Superior temporal gyrus (tissue), 1 donor: ENCODE data around the gene SH3RF3.

Experiments
- DNase-seq: peaks from one replicate; pipeline ENCODE4 v3.0.0-alpha.2; 2016; ENCODE audit errors: extremely low spot score

The SH3RF3 gene

DNA sequence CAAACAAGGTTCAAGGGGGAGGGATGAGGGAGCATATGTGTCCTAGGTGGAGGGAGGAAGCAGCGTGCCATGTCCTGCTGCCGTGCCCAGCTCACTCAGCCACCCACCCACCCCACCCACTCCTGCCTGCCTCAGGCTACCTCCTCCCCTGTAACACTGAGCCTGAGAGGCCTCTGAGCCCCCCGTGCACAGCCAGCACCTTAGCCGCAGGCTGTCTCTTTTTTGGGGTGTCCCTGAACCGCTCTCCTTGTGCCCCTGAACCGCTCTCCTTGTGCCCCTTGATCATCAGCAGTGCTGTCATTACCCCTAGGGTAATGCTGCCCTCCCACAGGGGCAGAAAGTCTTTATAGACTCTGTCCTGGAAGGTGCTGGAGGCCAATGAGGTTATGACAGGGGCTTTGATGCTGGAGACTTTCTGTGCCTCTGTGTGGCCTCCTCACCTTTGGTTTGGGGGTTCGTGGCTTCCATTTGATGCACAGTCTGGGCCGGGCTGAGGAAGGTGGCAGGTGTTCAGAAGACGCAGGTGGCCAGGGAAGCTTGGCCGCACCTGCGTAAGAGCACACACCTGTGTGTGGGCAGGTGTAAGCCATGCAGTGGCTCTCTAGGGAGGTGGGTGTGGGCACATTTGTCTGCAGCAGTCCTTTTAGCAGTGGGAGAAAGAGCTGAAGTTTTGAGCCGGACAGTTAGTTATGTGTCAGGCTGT is 344.8 kb downstream of the SH3RF3 start:
- no peak for DNase-seq

- no peak for DNase-seq
Observed at GRCh38 chr2:109474319-109474825, 345.4 kb downstream of the SH3RF3 start.

- DNase-seq = peak; percentile 52
Observed at GRCh38 chr2:109475531-109476210, 346.7 kb downstream of the SH3RF3 start.

- no peak for DNase-seq
Observed at GRCh38 chr2:109476641-109477441, 347.8 kb downstream of the SH3RF3 start.

GRCh38 chr2:109478906-109479493 is 350.0 kb downstream of the SH3RF3 start:
- DNase-seq = no peak

DNA sequence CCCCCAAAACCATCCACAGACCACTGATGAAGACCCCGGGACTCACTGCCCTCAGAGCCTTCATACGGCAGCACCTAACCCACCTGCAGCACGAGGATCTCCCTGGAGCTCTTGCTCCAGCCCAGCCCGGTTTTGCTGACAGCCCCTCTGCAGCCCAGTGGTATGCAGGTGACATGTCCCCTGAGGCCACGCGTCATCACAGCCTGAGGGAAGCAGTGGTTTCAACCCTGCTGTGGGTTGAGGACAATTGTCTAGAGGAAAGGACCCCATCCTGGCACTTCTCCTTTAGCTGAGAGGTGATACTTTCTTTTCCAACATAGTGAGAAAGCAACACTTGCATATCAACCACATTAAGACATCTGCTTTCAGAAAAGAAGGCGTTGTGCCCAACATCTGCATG is 350.8 kb downstream of the SH3RF3 start:
- no peak for DNase-seq

- no peak for DNase-seq
Observed at GRCh38 chr2:109480486-109481195, 351.6 kb downstream of the SH3RF3 start.

- no peak for DNase-seq
Observed at GRCh38 chr2:109481196-109481555, 352.2 kb downstream of the SH3RF3 start.

DNA sequence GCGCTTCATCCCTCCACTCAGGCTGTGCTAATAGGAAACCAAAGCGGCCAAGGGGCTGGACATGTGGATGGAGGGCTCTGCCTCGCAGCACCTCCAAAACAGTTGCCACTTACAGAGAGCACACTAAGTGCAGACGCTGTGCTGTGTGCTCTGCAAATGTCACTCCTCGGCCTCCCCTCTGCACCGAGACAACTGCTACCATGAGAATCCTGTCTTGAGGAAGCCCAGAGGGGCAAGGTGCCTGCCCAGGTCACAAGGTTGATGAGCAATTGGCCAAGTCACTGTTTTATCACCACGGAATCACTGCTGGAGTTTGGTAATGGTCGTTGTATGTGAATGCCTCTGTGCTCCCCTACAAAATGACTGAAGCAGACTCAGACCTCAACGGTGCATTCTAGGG is 352.6 kb downstream of the SH3RF3 start:
- DNase-seq = no peak

- DNase-seq = no peak
Observed at GRCh38 chr2:109482361-109482861, 353.4 kb downstream of the SH3RF3 start.

DNA sequence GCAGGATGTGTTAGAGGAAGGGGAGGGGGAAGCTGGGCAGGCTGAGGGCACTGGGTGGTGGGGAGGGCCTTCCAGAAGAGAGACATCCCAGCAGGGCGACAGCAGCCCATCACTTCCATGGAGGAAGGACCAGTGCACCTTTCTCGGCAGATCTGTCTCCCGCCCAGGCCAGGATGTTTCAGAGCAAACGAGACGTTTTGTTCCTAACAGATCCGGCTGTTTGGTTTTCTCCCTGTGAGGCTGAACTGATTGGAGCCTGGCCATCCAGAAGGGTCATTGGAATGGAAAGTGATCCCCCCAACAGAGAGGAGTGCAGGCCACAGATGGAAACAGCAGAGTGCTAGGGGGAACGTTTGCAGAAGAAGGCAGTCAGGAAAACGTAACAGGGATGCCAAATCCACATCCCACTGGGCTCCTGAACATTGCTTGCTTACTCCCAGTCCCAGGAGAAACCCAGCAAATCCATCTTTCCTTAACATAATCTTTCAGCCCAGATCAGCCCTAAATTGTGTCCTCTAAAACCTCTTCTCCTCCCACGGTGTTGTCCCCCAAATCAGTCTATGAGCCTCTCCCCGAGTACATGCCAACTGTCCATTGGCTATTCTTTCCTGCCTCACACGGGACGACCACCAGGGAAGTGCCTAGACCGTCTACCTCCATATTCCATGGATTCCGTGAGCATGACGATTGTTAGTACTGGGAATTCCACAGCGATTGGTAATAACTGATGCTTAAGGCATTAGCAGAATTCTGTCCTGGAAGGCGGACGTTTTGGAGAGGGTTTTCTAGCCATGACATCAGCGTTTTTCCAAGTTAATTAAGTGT is 357.9 kb downstream of the SH3RF3 start:
- DNase-seq = no peak

GRCh38 chr2:109487536-109487869 is 358.5 kb downstream of the SH3RF3 start:
- no peak for DNase-seq

DNA sequence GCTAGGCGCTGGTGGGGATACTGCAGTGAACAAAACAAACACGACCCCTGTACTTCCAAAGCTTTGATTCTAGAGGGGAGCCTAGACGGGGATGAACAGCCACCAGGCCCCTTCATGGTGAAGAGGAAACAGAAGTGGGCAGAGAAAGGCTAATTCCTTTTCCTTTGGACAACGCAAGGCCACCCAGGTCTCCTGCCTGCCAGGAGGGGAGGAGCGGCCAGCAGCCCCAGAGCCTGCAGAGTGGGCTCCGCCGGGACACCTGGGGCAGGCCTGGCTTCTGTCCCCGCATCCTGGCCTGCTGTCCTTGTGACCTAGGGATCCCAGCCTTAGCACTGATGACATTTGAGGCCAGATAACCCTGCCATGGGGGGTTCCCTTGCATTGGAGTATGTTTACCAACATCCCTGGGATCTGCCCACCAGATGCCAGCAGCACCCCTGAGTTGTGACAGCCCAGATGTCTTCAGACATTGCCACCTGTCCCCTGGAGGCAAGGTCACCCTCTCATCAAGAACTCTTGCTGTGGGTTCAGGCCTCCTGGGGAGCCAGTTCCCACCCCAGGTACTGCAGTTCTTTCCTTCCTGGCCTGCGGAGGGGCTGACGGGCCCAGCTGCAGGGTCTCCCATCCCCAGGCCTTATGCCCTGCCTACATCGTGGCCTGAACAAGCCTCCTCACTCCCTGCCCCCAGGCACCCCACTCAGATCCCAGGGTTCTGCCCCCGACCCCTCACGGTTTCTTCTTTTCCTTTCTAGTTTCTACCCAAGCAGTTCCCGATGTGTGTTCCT is 359.1 kb downstream of the SH3RF3 start:
- no peak for DNase-seq

- DNase-seq = no peak
Observed at GRCh38 chr2:109489296-109489695, 360.3 kb downstream of the SH3RF3 start.

DNA sequence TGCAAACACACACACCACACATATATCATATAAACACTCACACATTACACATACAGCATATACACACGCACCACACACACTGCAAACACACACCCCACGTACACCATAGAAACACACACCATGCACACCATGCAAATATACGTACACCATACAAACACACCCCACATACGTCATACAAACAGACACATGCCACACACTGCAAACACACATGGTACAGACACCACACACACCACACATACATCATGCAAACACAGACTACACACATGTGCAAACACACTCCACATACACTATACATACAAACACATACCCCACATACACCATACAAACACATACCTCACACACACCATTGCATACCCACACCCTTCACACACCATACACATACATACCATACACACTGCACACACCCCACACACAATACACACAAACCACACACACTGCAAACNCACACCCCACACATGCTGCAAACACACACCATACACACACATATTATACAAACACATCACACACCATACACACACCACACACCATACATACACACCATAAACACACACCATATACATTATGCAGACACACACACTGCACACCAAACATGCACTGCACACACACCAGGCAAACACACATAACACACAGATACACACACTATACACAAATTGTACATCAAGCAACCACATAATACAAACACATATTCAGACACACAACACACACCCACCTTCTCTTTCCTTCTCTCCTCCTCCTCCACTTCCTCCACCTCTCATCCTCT is 364.4 kb downstream of the SH3RF3 start:
- no peak for DNase-seq

- no peak for DNase-seq
Observed at GRCh38 chr2:109494351-109494750, 365.3 kb downstream of the SH3RF3 start.

DNA sequence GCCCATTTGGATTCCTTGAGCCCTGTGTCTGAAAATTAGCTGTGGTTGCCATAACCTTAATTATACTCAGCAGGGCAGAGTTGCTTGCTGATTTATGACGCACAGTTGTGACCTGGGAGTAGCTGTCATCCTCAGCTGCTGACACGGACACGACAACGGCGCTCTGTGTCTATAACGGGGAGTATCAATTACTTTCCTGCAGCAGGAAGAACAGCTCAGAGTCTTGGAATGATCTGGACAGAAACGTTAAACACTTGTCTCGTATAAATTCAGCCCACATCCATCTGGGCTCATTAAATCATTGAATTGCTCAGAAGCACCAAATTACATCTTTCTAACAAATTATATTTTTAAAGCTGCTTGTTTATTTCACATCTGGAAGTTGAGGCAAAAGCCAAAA is 368.5 kb downstream of the SH3RF3 start:
- DNase-seq = no peak

DNA sequence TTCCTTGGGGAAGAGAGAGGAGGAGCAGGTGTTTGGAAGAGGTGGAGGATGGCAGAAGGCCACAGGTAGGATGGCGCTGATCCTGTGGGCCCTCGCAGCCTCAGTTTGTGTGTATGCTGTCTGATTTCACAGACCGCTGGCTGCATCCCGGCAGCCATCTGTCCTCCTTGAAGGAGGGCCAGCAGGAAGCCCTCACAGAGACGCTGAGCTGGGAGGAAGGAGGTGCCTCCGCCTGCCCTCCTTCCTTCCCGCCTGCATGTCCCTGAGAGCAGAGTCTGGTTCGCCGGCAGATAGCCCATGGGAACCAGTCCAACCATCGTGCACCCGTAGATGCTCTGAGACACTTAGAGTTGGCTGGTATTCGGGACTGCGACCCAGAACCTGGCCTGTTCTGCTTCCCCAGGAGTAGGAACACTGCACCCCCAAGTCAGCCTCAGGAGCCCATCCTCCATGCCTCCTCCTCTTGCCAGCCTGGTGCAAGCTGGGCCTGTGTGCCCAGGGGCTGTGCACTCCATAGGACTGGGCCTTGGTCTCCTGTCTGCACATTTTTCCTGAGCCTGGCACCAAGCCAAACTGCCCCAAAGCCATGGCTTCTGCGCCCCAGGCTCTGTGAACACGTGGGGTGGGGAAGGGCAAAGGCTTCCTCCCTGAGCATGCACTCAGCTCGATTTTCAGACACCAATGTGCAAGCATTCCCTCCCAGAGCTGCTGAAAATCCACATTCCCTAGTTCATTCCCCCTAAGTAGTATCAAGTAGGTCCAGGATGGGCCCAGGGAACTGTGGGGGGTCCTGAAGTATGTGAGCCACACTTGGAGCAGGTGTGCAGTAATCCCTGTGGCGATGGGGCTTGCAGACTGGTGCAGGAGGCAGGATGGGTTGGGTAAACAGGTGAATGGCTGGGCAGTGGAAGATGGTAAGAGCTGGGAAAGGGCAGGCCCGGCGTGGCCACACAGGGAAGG is 369.2 kb downstream of the SH3RF3 start:
- no peak for DNase-seq
